Retinal pigment epithelial cell (primary cell): Measurements from ENCODE around the gene RANGRF.

Source experiments
- DNase-seq: peaks from one replicate; pipeline ENCODE4 v3.0.0-alpha.2; 2010; ENCODE audit warnings: low read depth
- H3K4me3 ChIP-seq: 2 replicates; pipeline ENCODE4 v1.5.1; 2011; ENCODE audit warnings: mild to moderate bottlenecking, low read length, control low read depth, moderate library complexity
- CTCF ChIP-seq: conservative IDR thresholded peaks from 2 replicates; pipeline ENCODE4 v1.5.1; 2011; ENCODE audit warnings: low read depth, low read length, control low read depth, inconsistent platforms

Gene RANGRF

GRCh38 chr17:8300627-8301242 is 12.3 kb downstream of the RANGRF start:
- peak; percentile 94 for TF ChIP-seq CTCF

GRCh38 chr17:8310601-8311123 is 22.2 kb downstream of the RANGRF start:
- TF ChIP-seq CTCF, result no peak
- no peak overlapping the region for H3K4me3 ChIP-seq
- no peak for DNase-seq

More at GRCh38 chr17:8300627-8301242, 12.3 kb downstream of the RANGRF start:
- no peak overlapping the region for H3K4me3 ChIP-seq
- no peak for DNase-seq

- TF ChIP-seq CTCF, result no peak
- no peak overlapping the region for H3K4me3 ChIP-seq
- no peak for DNase-seq
Measured at GRCh38 chr17:8311131-8311790, 22.8 kb downstream of the RANGRF start.

GRCh38 chr17:8312251-8312650 is 23.8 kb downstream of the RANGRF start:
- no peak overlapping the region for H3K4me3 ChIP-seq
- no peak for DNase-seq
- TF ChIP-seq CTCF, result no peak

- DNase-seq, result no peak
- no peak overlapping the region for H3K4me3 ChIP-seq
- TF ChIP-seq CTCF, result no peak
Measured at GRCh38 chr17:8312726-8313600, 24.5 kb downstream of the RANGRF start.

- H3K4me3 ChIP-seq, result peak overlapping the region; percentile 8
- TF ChIP-seq CTCF, result no peak
- DNase-seq, result no peak
Measured at GRCh38 chr17:8314797-8315763, 26.6 kb downstream of the RANGRF start.
